GM23248 (cell line): Measurements from ENCODE around the gene MTSS2. TPM values are rescaled to one million over a fixed set of nuclear protein-coding genes. Genes with fewer than 3 reads are reported as not detected.

Source experiments
- DNase-seq: peaks from one replicate; pipeline ENCODE4 v3.0.0-alpha.2; 2015
- H2AFZ ChIP-seq: fragments of 200-600 bp; sonication (generic); 2 replicates; pipeline ENCODE4 v1.6.1; 2016; ENCODE audit warnings: antibody characterized with exemption
- H3F3A ChIP-seq: fragments of 200-600 bp; sonication (generic); 2 replicates; pipeline ENCODE4 v1.6.1; 2016; ENCODE audit warnings: mild to moderate bottlenecking, antibody characterized with exemption, mixed run types; ENCODE audit not compliant: insufficient read depth
- H3K27ac ChIP-seq: fragments of 200-600 bp; sonication (generic); 2 replicates; pipeline ENCODE4 v1.5.1; 2016; ENCODE audit warnings: mild to moderate bottlenecking
- H3K27me3 ChIP-seq: fragments of 200-600 bp; sonication (generic); replicated peaks from 2 replicates; pipeline ENCODE4 v1.6.1; 2016; ENCODE audit warnings: mild to moderate bottlenecking; ENCODE audit not compliant: insufficient read depth
- H3K36me3 ChIP-seq: fragments of 200-600 bp; sonication (generic); 2 replicates; pipeline ENCODE4 v1.6.1; 2016; ENCODE audit warnings: low read depth, mild to moderate bottlenecking
- H3K4me1 ChIP-seq: fragments of 200-600 bp; sonication (generic); 2 replicates; pipeline ENCODE4 v1.6.1; 2016; ENCODE audit warnings: mild to moderate bottlenecking; ENCODE audit not compliant: insufficient read depth
- H3K4me2 ChIP-seq: fragments of 200-600 bp; sonication (generic); one replicate; pipeline ENCODE4 v1.6.1; 2016; ENCODE audit warnings: mild to moderate bottlenecking; ENCODE audit not compliant: unreplicated experiment
- H3K4me3 ChIP-seq: fragments of 200-600 bp; sonication (generic); 2 replicates; pipeline ENCODE4 v1.5.1; 2016; ENCODE audit warnings: mild to moderate bottlenecking
- H3K79me2 ChIP-seq: fragments of 200-600 bp; sonication (generic); 2 replicates; pipeline ENCODE4 v1.6.1; 2016; ENCODE audit warnings: mild to moderate bottlenecking; ENCODE audit not compliant: insufficient read depth
- H3K9ac ChIP-seq: fragments of 200-600 bp; sonication (generic); 2 replicates; pipeline ENCODE4 v1.6.1; 2016; ENCODE audit warnings: mild to moderate bottlenecking
- H3K9me2 ChIP-seq: fragments of 200-600 bp; sonication (generic); 2 replicates; pipeline ENCODE4 v1.6.1; 2016; ENCODE audit warnings: mixed run types, mild to moderate bottlenecking, moderate library complexity; ENCODE audit not compliant: insufficient read depth
- H3K9me3 ChIP-seq: fragments of 200-600 bp; sonication (generic); one replicate; pipeline ENCODE4 v1.6.1; 2017; ENCODE audit warnings: low read depth
- H4K20me1 ChIP-seq: fragments of 200-600 bp; sonication (generic); 2 replicates; pipeline ENCODE4 v1.6.0; 2016; ENCODE audit not compliant: insufficient read depth
- EZH2 ChIP-seq: fragments of 200-600 bp; sonication (generic); IDR thresholded peaks from 2 replicates; pipeline ENCODE4 v1.6.1; 2018; ENCODE audit warnings: antibody characterized with exemption, mild to moderate bottlenecking; ENCODE audit not compliant: insufficient read depth, poor library complexity, severe bottlenecking
- EZH2phosphoT487 ChIP-seq: fragments of 200-600 bp; sonication (generic); IDR thresholded peaks from 2 replicates; pipeline ENCODE4 v1.6.1; 2018; ENCODE audit warnings: antibody characterized with exemption, moderate library complexity, mild to moderate bottlenecking, low read depth; ENCODE audit not compliant: insufficient read depth
- WGBS, 2 experiments: methylation state at CpG; one replicate each; pipeline ENCODE4 v1.1.6; 2015 to 2017; ENCODE audit warnings: low lambda C conversion rate in 2 of 2, low coverage in 1 of 2; ENCODE audit errors: missing lambda C conversion rate in 2 of 2; 5-methylcytosine and 5-hydroxymethylcytosine counted together
- in situ Hi-C: fragments of 300-500 bp; cut with MboI; formaldehyde crosslinking; loops from 2 replicates; pipeline ENCODE4 v1.15.0; 2020
- polyA plus RNA-seq: library from polyadenylated mRNA; unstranded; fragments of >200 nt; fragmentation: Nextera tagmentation; extraction: Ambion mirVana; gene quantifications from 2 replicates; pipeline ENCODE4 v1.2.1, GENCODE V29; 2016
- total RNA-seq: library from RNA; depleted of rRNA; stranded (reverse); fragments of >200 nt; shearing (Covaris generic); gene quantifications from 2 replicates; pipeline ENCODE4 v1.2.3, GENCODE V29; 2014

Gene MTSS2
- total and polyA plus RNA-seq, 2 experiments from 2014 or later = 0.44 to 23.7 TPM

GRCh38 chr16:70685061-70685937 lies 554 bp downstream of the MTSS2 start:
- WGBS, 2 experiments = 1 to 2% methylated on average over 63 to 79 of the region's 90 CpGs
- H3K9me2 ChIP-seq = no peaks in the 10 kb centered on the region
- peak; percentile 44 for DNase-seq
- H3K9me3 ChIP-seq = no peaks in the 10 kb centered on the region
- H3K4me3 ChIP-seq = peak overlapping the region; percentile 77
- H3K9ac ChIP-seq = peak overlapping the region; percentile 95
- no peaks in the 10 kb centered on the region for H3K27me3 ChIP-seq
- no peaks in the 10 kb centered on the region for H3F3A ChIP-seq
- TF ChIP-seq EZH2phosphoT487 (no peak), EZH2 (no peak)
- peak overlapping the region; percentile 88 for H3K4me2 ChIP-seq
- peak overlapping the region; percentile 59 for H3K27ac ChIP-seq
- peaks cover 19% of the 10 kb centered on the region for H3K4me1 ChIP-seq
- no peaks in the 10 kb centered on the region for H3K36me3 ChIP-seq
- H2AFZ ChIP-seq = no peak overlapping the region
- in situ Hi-C loops = no loop called here
- H4K20me1 ChIP-seq = no peaks in the 10 kb centered on the region
- H3K79me2 ChIP-seq = peaks cover 52% of the 10 kb centered on the region

GRCh38 chr16:70684146-70685060 lies 1.4 kb downstream of the MTSS2 start:
- H3K9ac ChIP-seq = peak overlapping the region; percentile 95
- DNase-seq = peak; percentile 51
- H3F3A ChIP-seq = no peaks in the 10 kb centered on the region
- H3K79me2 ChIP-seq = peaks cover 54% of the 10 kb centered on the region
- H3K4me2 ChIP-seq = peak overlapping the region; percentile 88
- H3K4me1 ChIP-seq = peaks cover 19% of the 10 kb centered on the region
- no peaks in the 10 kb centered on the region for H4K20me1 ChIP-seq
- H3K9me3 ChIP-seq = no peaks in the 10 kb centered on the region
- in situ Hi-C loops = no loop called here
- no peaks in the 10 kb centered on the region for H3K36me3 ChIP-seq
- H3K27me3 ChIP-seq = no peaks in the 10 kb centered on the region
- no peak overlapping the region for H2AFZ ChIP-seq
- H3K9me2 ChIP-seq = no peaks in the 10 kb centered on the region
- no peak for TF ChIP-seq EZH2
- no peak for TF ChIP-seq EZH2phosphoT487
- peak overlapping the region; percentile 77 for H3K4me3 ChIP-seq
- WGBS, 2 experiments = 7 to 11% methylated on average over 12 to 14 of the region's 14 CpGs
- peak overlapping the region; percentile 59 for H3K27ac ChIP-seq

- Histone ChIP-seq H3K27me3 (no peaks in the 10 kb centered on the region), H3K27ac (no peak overlapping the region), H3K9me2 (no peaks in the 10 kb centered on the region), H3K4me1 (peaks cover 15% of the 10 kb centered on the region), H3K4me2 (peak overlapping the region; percentile 88), H3K79me2 (peaks cover 54% of the 10 kb centered on the region), H3K36me3 (no peaks in the 10 kb centered on the region), H3K9ac (peak overlapping the region; percentile 95), H2AFZ (no peak overlapping the region), H3F3A (no peaks in the 10 kb centered on the region), H4K20me1 (no peaks in the 10 kb centered on the region), H3K9me3 (no peaks in the 10 kb centered on the region), H3K4me3 (peak overlapping the region; percentile 77)
- in situ Hi-C loops = no loop called here
- DNase-seq = no peak
- TF ChIP-seq EZH2phosphoT487 (no peak), EZH2 (no peak)
- 72 to 74% methylated on average over 12 to 13 of the region's 13 CpGs for WGBS, 2 experiments
Measured at GRCh38 chr16:70683146-70683944, 2.5 kb downstream of the MTSS2 start.
